HCT116 (cell line): Measurements from ENCODE around the gene IL1R2. TPM values are rescaled to one million over a fixed set of nuclear protein-coding genes. Genes with fewer than 3 reads are reported as not detected.

Source experiments
- ATAC-seq: fragments of 200-7000 bp; cut with Tn5 transposase; 2 replicates; pipeline ENCODE4 v1.9.1; 2020; ENCODE audit warnings: mild to moderate bottlenecking, moderate library complexity
- BruUV-seq: library from RNA; stranded (reverse); fragments of 400-500 nt; replicated peaks from 2 replicates; lab custom pipeline; 2021; lab: Mats Ljungman, UMichigan
- CTCF ChIA-PET: fragments of 300-600 bp; sonication (Branson Sonifier 250); formaldehyde crosslinking; loops from one replicate; lab custom pipeline; 2021; ENCODE audit warnings: antibody characterized with exemption; lab: Charles Lee
- POLR2A ChIA-PET: fragments of 300-600, 350-600 bp; sonication (Branson Sonifier 250); formaldehyde crosslinking; loops from one replicate; lab custom pipeline; 2021; ENCODE audit warnings: antibody characterized with exemption; lab: Charles Lee
- RAD21 ChIA-PET, 2 experiments: fragments of 300-600 bp; sonication (Branson Sonifier 250); formaldehyde crosslinking; loops; one replicate each; lab custom pipeline; 2023; ENCODE audit warnings: low total read pairs in 2 of 2; ENCODE audit not compliant: uncharacterized antibody in 2 of 2, unreplicated experiment in 2 of 2, low non-redundant PET in 1 of 2; lab: Charles Lee
- DNase-seq: peaks from one replicate; pipeline ENCODE4 v3.0.0-alpha.2; 2010; ENCODE audit warnings: low read depth, low spot score
- H2AFZ ChIP-seq: fragments of 200-600 bp; shearing (Covaris generic), sonication (generic); 2 replicates; pipeline ENCODE4 v1.6.1; 2017; ENCODE audit warnings: low read depth, mixed run types, mixed read lengths, antibody characterized with exemption, low read length; ENCODE audit not compliant: poor library complexity, severe bottlenecking
- H3K27ac ChIP-seq: 2 replicates; pipeline ENCODE4 v1.5.1; 2012; ENCODE audit warnings: low read depth, low read length
- H3K27me3 ChIP-seq: fragments of 200-600 bp; sonication (generic); 2 replicates; pipeline ENCODE4 v1.6.1; 2016; ENCODE audit warnings: mixed run types, low read length, mixed read lengths; ENCODE audit not compliant: insufficient read depth
- H3K36me3 ChIP-seq, 2 experiments: fragments of 200-500 bp in 1 of 2; fragments of 200-600 bp in 1 of 2; sonication (Bioruptor generic) in 1 of 2; sonication (generic) in 1 of 2; 2 replicates each; pipeline versions ENCODE4 v1.5.1 to v1.6.1; 2014 to 2016; ENCODE audit warnings: low read length in 2 of 2, inconsistent platforms in 1 of 2, mixed read lengths in 1 of 2, mixed run types in 1 of 2; ENCODE audit not compliant: insufficient read depth in 2 of 2, control insufficient read depth in 1 of 2
- H3K4me1 ChIP-seq, 2 experiments: fragments of 200-600 bp in 1 of 2; sonication (generic) in 1 of 2; 2 replicates each; pipeline versions ENCODE4 v1.5.1 to v1.6.1; 2012 to 2017; ENCODE audit warnings: low read length in 2 of 2, inconsistent platforms in 1 of 2, mild to moderate bottlenecking in 1 of 2, mixed read lengths in 1 of 2, mixed run types in 1 of 2, moderate library complexity in 1 of 2; ENCODE audit not compliant: insufficient read depth in 2 of 2, control insufficient read depth in 1 of 2
- H3K4me2 ChIP-seq: fragments of 200-600 bp; sonication (generic); 2 replicates; pipeline ENCODE4 v1.6.1; 2017; ENCODE audit warnings: mixed run types, low read length, mixed read lengths
- H3K4me3 ChIP-seq, 2 experiments: fragments of 200-600 bp in 1 of 2; sonication (generic) in 1 of 2; replicated peaks in 1 of 2; 2 replicates each; pipeline ENCODE4 v1.5.1; 2011 to 2016; ENCODE audit warnings: low read length in 2 of 2, control low read depth in 1 of 2, low read depth in 1 of 2, mild to moderate bottlenecking in 1 of 2, mixed read lengths in 1 of 2, mixed run types in 1 of 2
- H3K79me2 ChIP-seq: fragments of 200-600 bp; sonication (generic); 2 replicates; pipeline ENCODE4 v1.6.1; 2017; ENCODE audit warnings: mild to moderate bottlenecking, mixed run types, low read length, moderate library complexity, mixed read lengths; ENCODE audit not compliant: insufficient read depth
- H3K9ac ChIP-seq: fragments of 200-600 bp; sonication (generic); 2 replicates; pipeline ENCODE4 v1.6.1; 2016; ENCODE audit warnings: low read length, mixed read lengths
- H3K9me2 ChIP-seq: fragments of 200-600 bp; sonication (generic), shearing (Covaris generic); 2 replicates; pipeline ENCODE4 v1.6.1; 2017; ENCODE audit warnings: mixed run types, mild to moderate bottlenecking, moderate library complexity; ENCODE audit not compliant: insufficient read depth
- H3K9me3 ChIP-seq, 2 experiments: fragments of 200-500 bp in 1 of 2; fragments of 200-600 bp in 1 of 2; sonication (Bioruptor generic) in 1 of 2; sonication (generic) in 1 of 2; 2 replicates each; pipeline ENCODE4 v1.6.1; 2014 to 2017; ENCODE audit warnings: low read length in 2 of 2, mixed read lengths in 2 of 2, inconsistent platforms in 1 of 2, low read depth in 1 of 2, mild to moderate bottlenecking in 1 of 2, mixed run types in 1 of 2, moderate library complexity in 1 of 2; ENCODE audit not compliant: control insufficient read depth in 1 of 2, insufficient read depth in 1 of 2
- H4K20me1 ChIP-seq: fragments of 200-600 bp; sonication (generic), shearing (Covaris generic); 2 replicates; pipeline ENCODE4 v1.6.1; 2017; ENCODE audit warnings: mixed run types, mild to moderate bottlenecking, moderate library complexity; ENCODE audit not compliant: insufficient read depth
- ATF3 ChIP-seq: IDR thresholded peaks from 2 replicates; pipeline ENCODE4 v1.6.1; 2012
- CBX3 ChIP-seq: IDR thresholded peaks from 2 replicates; pipeline ENCODE4 v1.6.1; 2012; ENCODE audit warnings: low read depth
- CEBPB ChIP-seq: IDR thresholded peaks from 2 replicates; pipeline ENCODE4 v1.6.1; 2012; ENCODE audit warnings: low read depth
- EGR1 ChIP-seq: IDR thresholded peaks from 2 replicates; pipeline ENCODE4 v1.6.1; 2012; ENCODE audit warnings: low read depth
- ELF1 ChIP-seq: IDR thresholded peaks from 2 replicates; pipeline ENCODE4 v1.6.1; 2012; ENCODE audit warnings: low read depth, borderline replicate concordance
- EZH2 ChIP-seq: fragments of 200-600 bp; sonication (generic); IDR thresholded peaks from 2 replicates; pipeline ENCODE4 v1.6.1; 2017; ENCODE audit warnings: antibody characterized with exemption, mixed run types
- FOSL1 ChIP-seq: IDR thresholded peaks from 2 replicates; pipeline ENCODE4 v1.6.1; 2012; ENCODE audit warnings: low read depth
- POLR2A ChIP-seq: IDR thresholded peaks from 2 replicates; pipeline ENCODE4 v1.7.0; 2011; ENCODE audit warnings: borderline replicate concordance; ENCODE audit not compliant: insufficient read depth, insufficient read length; ENCODE audit errors: extremely low read depth
- POLR2AphosphoS5 ChIP-seq: IDR thresholded peaks from 2 replicates; pipeline ENCODE4 v1.6.1; 2011; ENCODE audit warnings: mild to moderate bottlenecking, low read depth, low read length, moderate library complexity
- REST ChIP-seq: IDR thresholded peaks from 2 replicates; pipeline ENCODE4 v1.6.1; 2012; ENCODE audit warnings: low read depth
- SIN3A ChIP-seq: IDR thresholded peaks from 2 replicates; pipeline ENCODE4 v1.6.1; 2012; ENCODE audit warnings: low read depth
- SP1 ChIP-seq: IDR thresholded peaks from 2 replicates; pipeline ENCODE4 v1.6.1; 2012; ENCODE audit warnings: low read depth
- ZFX ChIP-seq: fragments of 450-650 bp; IDR thresholded peaks from 2 replicates; pipeline ENCODE4 v1.6.1; 2017
- ZNF274 ChIP-seq: fragments of 200-500 bp; sonication (Bioruptor generic); IDR thresholded peaks from 2 replicates; pipeline ENCODE4 v1.6.1; 2014; ENCODE audit warnings: mild to moderate bottlenecking, low read depth, low read length, inconsistent platforms
- intact Hi-C: fragments of 100-400 bp; cut with micrococcal nuclease; formaldehyde crosslinking; loops from 2 replicates; pipeline ENCODE4 v1.10.0; 2022
- total RNA-seq: library from RNA; stranded (reverse); gene quantifications from one replicate; pipeline ENCODE4 v1.2.1, GENCODE V29; 2021; ENCODE audit not compliant: unreplicated experiment
- TF ChIP-seq, protein P1 (sequence below): IDR thresholded peaks from 2 replicates; pipeline ENCODE4 v1.6.1; 2011; ENCODE audit warnings: mild to moderate bottlenecking, low read length, moderate library complexity; ENCODE audit not compliant: insufficient replicate concordance; ENCODE audit errors: extremely low read depth

The IL1R2 gene
- total RNA-seq, 1 experiment from 2014 or later: 0.52 TPM

- Histone ChIP-seq H3K36me3 (no peaks in the 10 kb centered on the region), H3K9ac (no peak overlapping the region), H2AFZ (no peak overlapping the region), H3K27ac (no peak overlapping the region), H3K4me3 (no peak overlapping the region), H3K9me2 (no peaks in the 10 kb centered on the region), H3K27me3 (no peaks in the 10 kb centered on the region), H4K20me1 (no peaks in the 10 kb centered on the region), H3K4me1 (no peaks in the 10 kb centered on the region), H3K4me2 (no peak overlapping the region), H3K9me3 (no peaks in the 10 kb centered on the region), H3K79me2 (no peaks in the 10 kb centered on the region)
- no peak for DNase-seq
- ChIA-PET POLR2A (no interaction called here), RAD21 (no interaction called here), CTCF (no interaction called here)
- TF ChIP-seq ATF3 (no peak), FOSL1 (no peak), ZFX (no peak), EZH2 (no peak), POLR2AphosphoS5 (no peak), CBX3 (no peak), ELF1 (no peak), EGR1 (no peak), REST (no peak), POLR2A (no peak), SIN3A (no peak), CEBPB (no peak), ZNF274 (no peak), SP1 (no peak)
- TF ChIP-seq, protein P1, sequence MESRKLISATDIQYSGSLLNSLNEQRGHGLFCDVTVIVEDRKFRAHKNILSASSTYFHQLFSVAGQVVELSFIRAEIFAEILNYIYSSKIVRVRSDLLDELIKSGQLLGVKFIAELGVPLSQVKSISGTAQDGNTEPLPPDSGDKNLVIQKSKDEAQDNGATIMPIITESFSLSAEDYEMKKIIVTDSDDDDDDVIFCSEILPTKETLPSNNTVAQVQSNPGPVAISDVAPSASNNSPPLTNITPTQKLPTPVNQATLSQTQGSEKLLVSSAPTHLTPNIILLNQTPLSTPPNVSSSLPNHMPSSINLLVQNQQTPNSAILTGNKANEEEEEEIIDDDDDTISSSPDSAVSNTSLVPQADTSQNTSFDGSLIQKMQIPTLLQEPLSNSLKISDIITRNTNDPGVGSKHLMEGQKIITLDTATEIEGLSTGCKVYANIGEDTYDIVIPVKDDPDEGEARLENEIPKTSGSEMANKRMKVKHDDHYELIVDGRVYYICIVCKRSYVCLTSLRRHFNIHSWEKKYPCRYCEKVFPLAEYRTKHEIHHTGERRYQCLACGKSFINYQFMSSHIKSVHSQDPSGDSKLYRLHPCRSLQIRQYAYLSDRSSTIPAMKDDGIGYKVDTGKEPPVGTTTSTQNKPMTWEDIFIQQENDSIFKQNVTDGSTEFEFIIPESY: no peak
- ATAC-seq: no peak
- intact Hi-C loops: loop anchor here (10.0 kb wide), 1 partner anchor 570 kb away; no protein-coding TSS in a partner anchor
- BruUV-seq: no TSS peak
Observed at GRCh38 chr2:101985101-101985792, 6.5 kb upstream of the IL1R2 start.
